Activated CD4-positive, alpha-beta T cell treated with anti-CD3 and anti-CD28 coated beads, Interleukin-2, amount 10 ng/mL, durations not matched to agents 7 days and 5 days (primary cell): ENCODE measurements around the gene CRYGD. TPM values are rescaled to one million over a fixed set of nuclear protein-coding genes. Genes with fewer than 3 reads are reported as not detected.
"Not testable (repeated sequence)": the region's sequence is repeated elsewhere in the genome, so short reads cannot be mapped to it uniquely, and the experiment has no call there.

Experiments
- CTCF ChIA-PET: fragments of 350-600 bp; sonication (Branson Sonifier 250); formaldehyde crosslinking; loops from one replicate; lab custom pipeline; 2021; ENCODE audit warnings: antibody characterized with exemption; lab: Charles Lee
- POLR2A ChIA-PET: fragments of 350-600 bp; sonication (Branson Sonifier 250); formaldehyde crosslinking; loops from one replicate; lab custom pipeline; 2021; ENCODE audit warnings: antibody characterized with exemption; lab: Charles Lee
- DNase-seq: peaks from one replicate; pipeline ENCODE4 v3.0.0-alpha.2; 2020
- H3K27ac Mint-ChIP-seq: one replicate; pipeline ENCODE4 v1.8.0; 2021; ENCODE audit warnings: mild to moderate bottlenecking, moderate library complexity, mixed read lengths
- H3K27me3 Mint-ChIP-seq: one replicate; pipeline ENCODE4 v1.8.0; 2021; ENCODE audit warnings: mixed read lengths
- H3K36me3 Mint-ChIP-seq: one replicate; pipeline ENCODE4 v1.8.0; 2021; ENCODE audit warnings: low read depth, mixed read lengths
- H3K4me1 Mint-ChIP-seq: one replicate; pipeline ENCODE4 v1.8.0; 2021; ENCODE audit warnings: mixed read lengths
- H3K4me3 Mint-ChIP-seq: one replicate; pipeline ENCODE4 v1.8.0; 2021; ENCODE audit warnings: mild to moderate bottlenecking, moderate library complexity, mixed read lengths
- H3K9me3 Mint-ChIP-seq: one replicate; pipeline ENCODE4 v1.8.0; 2021; ENCODE audit warnings: mixed read lengths
- total RNA-seq, 2 experiments: library from RNA; stranded (reverse); gene quantifications; one replicate each; pipeline ENCODE4 v1.2.3, GENCODE V29; 2021

CRYGD gene
- total RNA-seq, 2 experiments from 2014 or later = not detected

DNA sequence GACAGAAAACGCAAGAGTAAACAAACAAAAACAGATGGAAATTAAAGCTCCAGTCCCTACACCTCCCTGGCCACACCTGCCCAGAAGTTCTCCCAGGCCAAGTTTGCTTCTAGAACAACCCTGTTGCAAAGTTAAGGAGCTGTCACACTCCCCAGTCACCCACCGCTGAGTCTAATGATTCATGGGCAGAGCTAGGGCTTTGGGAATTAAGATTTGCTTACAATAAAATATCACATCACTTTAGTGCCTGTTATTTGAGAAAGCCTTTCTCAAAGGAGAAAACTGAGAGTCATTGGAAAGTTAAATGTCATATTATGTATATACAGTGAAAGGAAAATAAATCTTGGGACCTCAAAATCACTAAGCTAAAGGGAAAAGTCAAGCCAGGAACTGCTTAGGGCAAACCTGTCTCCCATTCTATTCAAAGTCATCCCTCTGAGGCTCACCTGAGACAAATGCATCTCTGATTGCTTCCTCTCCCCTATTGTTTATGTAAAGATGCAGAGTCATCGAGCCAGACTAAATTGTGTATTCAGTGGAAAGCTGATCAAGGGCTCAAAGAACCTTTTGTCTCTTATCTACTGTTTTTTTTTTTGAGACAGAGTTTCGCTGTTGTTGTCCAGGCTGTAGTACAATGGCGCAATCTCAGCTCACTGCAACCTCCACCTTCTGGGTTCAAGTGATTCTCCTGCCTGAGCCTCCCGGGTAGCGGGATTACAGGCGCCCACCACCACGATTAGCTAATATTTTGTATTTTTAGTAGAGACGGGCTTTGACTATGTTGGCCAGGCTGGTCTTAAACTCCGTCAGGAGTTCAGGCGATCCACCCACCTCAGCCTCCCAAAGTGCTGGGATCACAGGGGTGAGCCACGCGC lies 18.8 kb upstream of the CRYGD start:
- Mint-ChIP-seq H3K36me3 (no peaks in the 10 kb centered on the region), H3K27me3 (no peaks in the 10 kb centered on the region), H3K27ac (no peak overlapping the region), H3K9me3 (no peaks in the 10 kb centered on the region), H3K4me1 (no peaks in the 10 kb centered on the region), H3K4me3 (no peak overlapping the region)
- no peak for DNase-seq
- POLR2A ChIA-PET = no interaction called here
- CTCF ChIA-PET = interaction anchor here (1.3 kb wide), 1 partner anchor 32 kb away, joined by 3 read pairs; no protein-coding TSS in a partner anchor

DNA sequence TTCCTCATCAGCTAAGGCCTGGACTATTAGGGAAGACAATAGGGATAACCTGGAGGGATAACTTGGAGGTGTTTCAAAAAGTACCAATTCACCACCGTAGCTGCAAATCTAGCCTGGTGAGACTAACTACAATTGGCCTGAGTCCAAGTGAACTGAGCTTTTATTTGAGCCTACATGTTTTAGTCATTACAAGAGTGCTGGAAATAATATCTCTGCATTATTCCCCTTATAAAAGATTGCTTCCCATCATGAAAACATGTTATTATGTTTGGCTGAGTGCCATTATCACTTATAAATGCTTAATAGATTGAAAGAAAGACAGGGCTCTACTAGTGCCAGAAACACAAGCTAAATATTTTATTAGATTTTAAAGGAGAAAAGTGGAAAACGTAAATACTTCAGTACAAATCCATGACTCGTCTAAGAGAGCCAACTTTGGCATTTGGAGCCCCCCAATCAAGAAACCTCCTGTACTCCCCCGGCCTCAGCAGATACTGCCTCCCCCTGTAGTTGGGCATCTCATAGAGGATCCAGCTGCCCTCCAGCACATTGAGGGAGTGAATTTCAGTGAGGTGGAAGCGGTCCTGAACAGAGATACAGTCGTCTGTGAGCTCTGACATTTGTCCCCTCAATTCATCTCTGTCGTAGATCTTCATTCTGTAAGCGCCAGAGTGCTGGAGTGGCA lies 18.1 kb upstream of the CRYGD start:
- no peaks in the 10 kb centered on the region for H3K27me3 Mint-ChIP-seq
- no peaks in the 10 kb centered on the region for H3K9me3 Mint-ChIP-seq
- CTCF ChIA-PET = interaction anchor here (1.3 kb wide), 1 partner anchor 33 kb away, joined by 3 read pairs; no protein-coding TSS in a partner anchor
- POLR2A ChIA-PET = no interaction called here
- no peak for DNase-seq
- H3K4me1 Mint-ChIP-seq = no peaks in the 10 kb centered on the region
- no peak overlapping the region for H3K27ac Mint-ChIP-seq
- H3K36me3 Mint-ChIP-seq = no peaks in the 10 kb centered on the region
- no peak overlapping the region for H3K4me3 Mint-ChIP-seq

DNA sequence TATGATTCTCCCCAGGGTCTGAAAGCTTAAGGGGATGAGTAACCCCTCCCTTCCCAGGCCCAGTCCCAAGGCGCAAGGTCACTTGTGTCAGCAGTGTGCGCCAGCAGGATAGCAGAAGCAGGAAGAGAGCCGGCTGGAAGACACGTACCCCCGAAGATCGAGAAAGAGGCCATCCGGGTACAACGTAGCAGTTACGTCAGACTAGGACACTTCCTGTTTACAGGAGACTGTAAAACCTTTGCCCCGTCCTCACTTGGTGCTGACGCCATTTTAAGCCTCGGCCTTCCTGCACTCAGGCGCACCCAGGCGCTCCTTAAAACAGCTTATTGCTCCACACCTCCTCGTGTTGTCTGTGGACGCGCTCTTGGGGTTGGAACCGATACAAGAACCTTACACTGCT lies 15.1 kb upstream of the CRYGD start:
- H3K4me1 Mint-ChIP-seq = peaks cover 15% of the 10 kb centered on the region
- DNase-seq = no peak
- no peaks in the 10 kb centered on the region for H3K27me3 Mint-ChIP-seq
- no peak overlapping the region for H3K27ac Mint-ChIP-seq
- POLR2A ChIA-PET = no interaction called here
- no peak overlapping the region for H3K4me3 Mint-ChIP-seq
- no peaks in the 10 kb centered on the region for H3K36me3 Mint-ChIP-seq
- CTCF ChIA-PET = interaction anchor here (0.6 kb wide), 1 partner anchor 106 kb away, joined by 6 read pairs; no protein-coding TSS in a partner anchor
- H3K9me3 Mint-ChIP-seq = no peaks in the 10 kb centered on the region

DNA sequence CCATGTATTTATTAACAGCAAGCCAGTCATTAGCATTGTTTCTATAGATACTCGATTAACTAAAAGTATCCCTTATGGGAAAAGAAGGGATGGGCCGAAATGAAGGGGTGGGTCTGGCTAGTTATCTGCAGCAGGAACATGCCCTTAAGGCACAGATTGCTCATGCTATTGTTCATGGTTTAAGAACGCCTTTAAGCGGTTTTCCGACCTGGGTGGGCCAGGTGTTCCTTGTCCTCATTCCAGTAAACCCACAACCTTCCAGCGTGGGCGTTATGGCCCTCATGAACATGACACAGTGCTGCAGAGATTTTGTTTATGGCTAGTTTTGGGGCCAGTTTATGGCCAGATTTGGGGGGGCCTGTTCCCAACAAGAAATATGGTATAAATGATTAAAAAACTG lies 14.0 kb upstream of the CRYGD start:
- H3K36me3 Mint-ChIP-seq, DNase-seq, H3K27me3 Mint-ChIP-seq, POLR2A ChIA-PET, H3K9me3 Mint-ChIP-seq, H3K27ac Mint-ChIP-seq, H3K4me3 Mint-ChIP-seq: not testable (repeated sequence)
- peaks cover 17% of the 10 kb centered on the region for H3K4me1 Mint-ChIP-seq
- CTCF ChIA-PET = interaction anchor here (1.1 kb wide), 1 partner anchor 66 kb away, joined by 3 read pairs; no protein-coding TSS in a partner anchor

DNA sequence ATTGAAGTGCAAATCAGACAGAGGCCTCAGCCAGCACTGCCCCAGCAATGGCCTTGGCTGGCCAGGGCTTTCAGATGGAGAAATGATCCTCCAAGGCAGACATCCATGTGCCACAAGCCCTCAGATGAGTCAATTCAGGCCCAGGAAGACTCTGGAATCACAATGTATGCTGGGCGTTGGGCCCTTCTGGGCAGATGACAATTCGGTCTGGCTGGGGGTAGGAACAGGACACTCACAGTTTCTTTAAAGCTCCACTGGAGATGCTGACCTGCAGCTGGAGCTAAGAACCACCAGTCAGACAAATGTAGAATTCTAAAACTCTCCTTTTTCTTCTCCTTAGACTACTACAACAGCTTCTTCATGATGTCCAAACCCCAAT lies 12.4 kb upstream of the CRYGD start:
- Mint-ChIP-seq H3K36me3 (no peaks in the 10 kb centered on the region), H3K27me3 (no peaks in the 10 kb centered on the region), H3K4me3 (no peak overlapping the region), H3K4me1 (peaks cover 17% of the 10 kb centered on the region), H3K27ac (no peak overlapping the region), H3K9me3 (no peaks in the 10 kb centered on the region)
- ChIA-PET CTCF (interaction anchor here (0.6 to 1.2 kb wide), 4 partner anchors 8 to 320 kb away, joined by 3 to 5 read pairs (median 4); no protein-coding TSS in a partner anchor), POLR2A (no interaction called here)
- DNase-seq = no peak

DNA sequence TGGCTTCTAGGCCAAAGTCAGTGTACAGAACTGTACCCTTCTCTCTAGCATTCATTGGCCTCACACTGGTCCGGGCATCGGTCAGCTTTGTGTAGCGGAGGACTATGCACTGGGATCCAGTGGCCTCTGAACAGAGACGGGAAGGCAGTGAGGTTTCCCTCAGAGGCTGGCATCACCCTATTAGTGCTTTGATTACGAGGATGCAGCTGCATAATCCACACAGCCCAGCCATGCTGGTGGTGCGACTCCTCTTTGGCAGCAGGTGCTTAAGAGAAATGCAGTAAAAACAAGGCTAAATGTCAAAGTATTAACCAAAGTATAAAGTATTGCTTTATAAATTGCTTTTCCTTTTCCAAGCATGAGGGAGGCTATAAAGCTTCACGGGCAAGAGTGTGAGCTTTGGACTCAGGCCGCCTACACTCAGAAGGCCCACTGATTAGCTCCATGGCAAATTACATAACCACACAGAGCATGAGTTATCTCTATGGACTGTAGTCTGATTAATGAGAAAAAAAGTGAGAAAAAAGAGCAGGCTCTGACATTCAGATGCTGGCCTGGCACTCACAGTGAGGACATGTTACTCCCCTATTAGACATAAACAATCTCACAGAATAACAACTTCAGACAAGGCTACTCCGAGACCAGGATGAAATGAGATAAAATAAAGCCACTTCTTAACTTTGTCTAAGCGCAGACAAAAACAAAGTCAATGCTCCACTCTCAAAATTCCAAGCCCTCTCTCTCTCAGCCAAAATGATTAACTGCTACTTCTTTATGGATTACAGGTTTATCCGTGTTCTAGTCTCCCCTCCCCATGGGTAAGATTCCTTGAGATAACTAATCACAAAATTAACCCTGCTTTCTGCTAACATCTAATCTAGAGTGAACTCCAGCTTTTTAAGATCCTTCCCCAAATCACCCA lies 11.7 kb upstream of the CRYGD start:
- peaks cover 17% of the 10 kb centered on the region for H3K4me1 Mint-ChIP-seq
- H3K36me3 Mint-ChIP-seq = no peaks in the 10 kb centered on the region
- H3K4me3 Mint-ChIP-seq = no peak overlapping the region
- H3K9me3 Mint-ChIP-seq = no peaks in the 10 kb centered on the region
- DNase-seq = no peak
- CTCF ChIA-PET = interaction anchor here (0.5 to 0.9 kb wide), 2 partner anchors 27 to 90 kb away, joined by 3 to 5 read pairs; no protein-coding TSS in a partner anchor
- H3K27ac Mint-ChIP-seq = no peak overlapping the region
- POLR2A ChIA-PET = no interaction called here
- no peaks in the 10 kb centered on the region for H3K27me3 Mint-ChIP-seq

DNA sequence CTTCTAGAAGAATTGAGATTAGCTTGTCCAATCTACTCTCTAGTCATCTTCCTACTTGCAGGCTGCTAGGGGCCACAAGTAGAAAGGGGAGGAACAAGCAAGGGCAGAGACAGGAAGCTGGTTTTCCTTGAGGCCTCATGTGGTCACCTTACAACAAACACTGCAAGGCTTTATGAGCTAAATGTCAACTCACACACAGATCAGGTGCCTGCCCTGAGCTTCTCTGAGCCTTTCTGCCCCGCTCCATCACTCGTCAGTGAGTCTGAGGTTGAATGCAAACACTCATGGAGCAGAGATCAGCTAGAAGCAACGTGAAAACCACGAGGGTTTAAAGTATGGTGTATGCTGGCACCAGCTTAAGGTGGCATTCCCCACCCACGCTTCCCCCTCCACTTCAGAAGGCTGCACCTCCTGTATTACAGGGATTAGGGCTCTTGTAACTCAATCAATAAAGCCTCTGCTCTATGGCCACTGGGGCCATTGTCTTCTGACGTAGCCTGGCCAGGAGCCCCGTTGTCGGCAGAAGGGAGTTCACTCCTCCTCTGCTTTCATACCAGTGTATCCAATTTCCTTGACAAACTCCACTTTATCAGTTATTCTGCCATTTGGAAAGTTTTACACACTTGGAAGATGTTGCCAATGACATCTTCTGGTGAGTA lies 10.7 kb upstream of the CRYGD start:
- DNase-seq = peak; percentile 34
- Mint-ChIP-seq H3K4me1 (peaks cover 17% of the 10 kb centered on the region), H3K9me3 (no peaks in the 10 kb centered on the region)

DNA sequence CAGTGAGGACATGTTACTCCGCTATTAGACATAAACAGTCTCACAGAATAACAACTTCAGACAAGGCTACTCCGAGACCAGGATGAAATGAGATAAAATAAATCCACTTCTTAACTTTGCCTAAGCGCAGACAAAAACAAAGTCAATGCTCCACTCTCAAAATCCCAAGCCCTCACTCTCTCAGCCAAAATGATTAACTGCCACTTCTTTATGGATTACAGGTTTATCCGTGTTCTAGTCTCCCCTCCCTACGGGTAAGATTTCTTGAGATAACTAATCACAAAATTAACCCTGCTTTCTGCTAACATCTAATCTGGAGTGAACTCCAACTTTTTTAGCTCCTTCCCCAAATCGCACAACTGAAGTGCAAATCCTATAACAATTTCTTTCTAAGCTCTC lies 6.4 kb upstream of the CRYGD start:
- ChIA-PET CTCF (interaction anchor here (1.3 kb wide), 1 partner anchor 28 kb away, joined by 3 read pairs; no protein-coding TSS in a partner anchor), POLR2A (no interaction called here)
- H3K27me3 Mint-ChIP-seq = peaks cover 5% of the 10 kb centered on the region
- no peaks in the 10 kb centered on the region for H3K36me3 Mint-ChIP-seq
- DNase-seq = no peak
- peak overlapping the region; percentile 43 for H3K27ac Mint-ChIP-seq
- H3K4me1 Mint-ChIP-seq = peaks cover 14% of the 10 kb centered on the region
- H3K9me3 Mint-ChIP-seq = no peaks in the 10 kb centered on the region
- H3K4me3 Mint-ChIP-seq = no peak overlapping the region

More for the DNA sequence above, 10.7 kb upstream of the CRYGD start:
- H3K4me3 Mint-ChIP-seq = no peak overlapping the region
- no peaks in the 10 kb centered on the region for H3K36me3 Mint-ChIP-seq
- H3K27ac Mint-ChIP-seq = peak overlapping the region; percentile 69
- no peaks in the 10 kb centered on the region for H3K27me3 Mint-ChIP-seq
- POLR2A ChIA-PET = no interaction called here
- CTCF ChIA-PET = interaction anchor here (0.5 kb wide), 1 partner anchor 9 kb away, joined by 4 read pairs; no protein-coding TSS in a partner anchor

DNA sequence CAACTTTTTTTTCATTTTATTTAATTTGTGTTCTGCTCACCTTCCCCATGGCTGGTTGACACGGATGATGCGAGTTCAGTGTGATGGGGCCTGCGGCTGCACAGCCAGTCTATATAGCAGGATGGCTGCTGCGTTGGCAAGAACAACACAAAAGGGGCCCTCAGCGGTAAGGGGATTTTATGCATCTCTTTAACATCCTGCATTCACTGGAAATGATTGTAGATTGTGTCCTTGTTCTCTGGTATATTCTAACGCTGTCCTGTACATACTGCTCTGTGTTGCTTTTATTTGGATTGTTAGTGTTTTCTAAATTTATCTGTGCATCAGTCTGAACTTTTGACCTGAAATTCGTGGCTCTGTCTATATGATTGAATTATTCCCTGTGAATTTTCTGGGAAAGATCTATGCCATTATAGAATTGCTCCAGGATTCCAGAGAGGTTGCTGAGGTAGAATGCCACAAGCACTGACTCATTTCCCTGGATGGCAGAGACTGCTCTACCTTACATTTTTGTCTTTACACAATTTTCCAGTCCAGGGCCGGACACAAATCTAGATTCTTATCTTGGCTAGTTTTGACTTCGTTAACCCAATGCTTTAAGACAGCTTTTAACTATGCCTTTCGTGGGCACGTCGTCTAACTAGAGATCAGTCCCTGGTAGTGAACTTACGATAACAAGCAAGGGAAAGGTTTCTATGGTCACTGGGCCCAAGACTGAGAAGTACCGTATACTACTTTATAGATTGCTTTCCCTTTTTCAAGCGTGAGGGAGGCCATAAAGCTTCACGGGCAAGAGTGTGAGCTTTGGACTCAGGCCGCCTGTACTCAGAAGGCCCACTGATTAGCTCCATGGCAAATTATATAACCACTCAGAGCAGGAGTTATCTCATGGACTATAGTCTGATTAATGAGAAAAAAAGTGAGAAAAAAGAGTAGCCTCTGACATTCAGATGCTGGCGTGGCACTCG lies 5.7 kb upstream of the CRYGD start, which contains the start of gene CRYGC:
CRYGC (minus strand) TSS at position 85 of the 968 bp plus-strand sequence; CDS start at position 49, 36 bp downstream.
- ChIA-PET POLR2A (no interaction called here), CTCF (no interaction called here)
- H3K4me1 Mint-ChIP-seq = peaks cover 7% of the 10 kb centered on the region
- H3K9me3 Mint-ChIP-seq = no peaks in the 10 kb centered on the region
- no peaks in the 10 kb centered on the region for H3K36me3 Mint-ChIP-seq
- H3K27ac Mint-ChIP-seq = no peak within 1 kb of the TSS
- DNase-seq = no peak
- H3K4me3 Mint-ChIP-seq = no peak within 1 kb of the TSS
- H3K27me3 Mint-ChIP-seq = peaks cover 11% of the 10 kb centered on the region

DNA sequence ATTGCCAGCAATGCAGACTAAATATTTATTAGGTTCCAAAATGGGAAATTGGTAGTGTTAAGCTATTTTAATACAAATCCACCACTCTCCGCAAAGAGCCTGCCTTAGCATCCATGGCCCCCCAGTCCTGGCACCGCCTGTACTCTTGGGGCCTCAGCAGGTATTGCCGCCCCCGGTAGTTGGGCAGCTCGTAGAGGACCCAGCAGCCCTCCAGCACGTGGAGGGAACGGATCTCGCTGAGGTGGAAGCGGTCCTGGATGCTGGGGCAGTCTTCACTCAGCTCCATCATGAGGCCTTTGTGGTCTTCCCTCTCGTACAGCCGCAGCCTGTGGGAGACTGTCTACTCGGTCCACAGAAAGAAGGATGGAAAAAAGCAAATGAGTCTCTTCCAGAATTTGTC lies 3.8 kb upstream of the CRYGD start:
- POLR2A ChIA-PET = no interaction called here
- CTCF ChIA-PET = interaction anchor here (0.6 to 1.3 kb wide), 3 partner anchors 9 to 327 kb away, joined by 3 to 4 read pairs (median 3); no protein-coding TSS in a partner anchor
- no peak overlapping the region for H3K4me3 Mint-ChIP-seq

DNA sequence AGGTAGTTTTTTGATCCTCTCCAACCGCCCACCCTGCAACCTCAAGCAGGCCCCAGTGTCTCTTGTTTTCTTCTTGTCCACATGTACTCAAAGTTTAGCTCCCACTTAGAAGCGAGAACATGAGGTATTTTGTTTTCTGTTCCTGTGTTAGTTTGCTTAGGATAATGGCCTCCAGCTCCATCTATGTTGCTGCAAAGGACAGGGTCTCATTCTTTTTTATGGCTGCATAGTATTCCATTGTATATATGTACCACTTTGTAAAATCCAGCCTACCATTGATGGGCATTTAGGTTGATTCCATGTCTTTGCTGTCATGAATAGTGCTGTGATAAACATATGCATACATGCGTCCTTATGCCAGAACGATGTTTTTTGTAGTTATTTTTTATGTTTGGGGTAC lies 2.8 kb upstream of the CRYGD start:
- ChIA-PET POLR2A (no interaction called here), CTCF (interaction anchor here (1.0 kb wide), 1 partner anchor 381 kb away, joined by 3 read pairs; no protein-coding TSS in a partner anchor)
- no peak overlapping the region for H3K4me3 Mint-ChIP-seq
- no peaks in the 10 kb centered on the region for H3K9me3 Mint-ChIP-seq
- no peak overlapping the region for H3K27ac Mint-ChIP-seq
- peaks cover 25% of the 10 kb centered on the region for H3K27me3 Mint-ChIP-seq
- peaks cover 8% of the 10 kb centered on the region for H3K4me1 Mint-ChIP-seq
- no peak for DNase-seq
- no peaks in the 10 kb centered on the region for H3K36me3 Mint-ChIP-seq

More for the DNA sequence above, 3.8 kb upstream of the CRYGD start:
- H3K27ac Mint-ChIP-seq = no peak overlapping the region
- no peak for DNase-seq
- peaks cover 8% of the 10 kb centered on the region for H3K4me1 Mint-ChIP-seq
- no peaks in the 10 kb centered on the region for H3K36me3 Mint-ChIP-seq
- H3K9me3 Mint-ChIP-seq = no peaks in the 10 kb centered on the region
- H3K27me3 Mint-ChIP-seq = peaks cover 25% of the 10 kb centered on the region
